Measurements from ENCODE around the gene GPC5.

DNA sequence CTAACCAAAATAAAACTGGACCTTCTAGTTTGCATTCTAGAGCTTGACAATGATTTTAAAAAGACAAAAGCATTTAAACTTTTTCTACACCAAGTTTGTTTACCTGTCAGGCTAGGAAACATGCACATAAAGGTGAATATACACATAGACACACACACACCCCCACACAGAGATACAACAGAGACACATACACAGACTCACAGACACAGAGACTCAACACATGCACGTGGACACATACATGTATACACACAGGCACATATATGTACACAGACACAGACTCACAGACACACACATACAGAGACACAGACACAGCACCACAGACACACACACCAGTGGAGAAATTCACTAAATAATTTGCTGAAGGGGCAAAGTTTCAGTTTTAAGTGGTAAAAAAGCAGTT, 155.7 kb downstream of the GPC5 start:
- TF ChIP-seq, protein P1, sequence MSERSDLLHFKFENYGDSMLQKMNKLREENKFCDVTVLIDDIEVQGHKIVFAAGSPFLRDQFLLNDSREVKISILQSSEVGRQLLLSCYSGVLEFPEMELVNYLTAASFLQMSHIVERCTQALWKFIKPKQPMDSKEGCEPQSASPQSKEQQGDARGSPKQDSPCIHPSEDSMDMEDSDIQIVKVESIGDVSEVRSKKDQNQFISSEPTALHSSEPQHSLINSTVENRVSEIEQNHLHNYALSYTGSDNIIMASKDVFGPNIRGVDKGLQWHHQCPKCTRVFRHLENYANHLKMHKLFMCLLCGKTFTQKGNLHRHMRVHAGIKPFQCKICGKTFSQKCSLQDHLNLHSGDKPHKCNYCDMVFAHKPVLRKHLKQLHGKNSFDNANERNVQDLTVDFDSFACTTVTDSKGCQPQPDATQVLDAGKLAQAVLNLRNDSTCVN (CRISPR knock-in tag; IDR thresholded peaks at IDR 0.05): no peak
- TF ChIP-seq, protein P2, sequence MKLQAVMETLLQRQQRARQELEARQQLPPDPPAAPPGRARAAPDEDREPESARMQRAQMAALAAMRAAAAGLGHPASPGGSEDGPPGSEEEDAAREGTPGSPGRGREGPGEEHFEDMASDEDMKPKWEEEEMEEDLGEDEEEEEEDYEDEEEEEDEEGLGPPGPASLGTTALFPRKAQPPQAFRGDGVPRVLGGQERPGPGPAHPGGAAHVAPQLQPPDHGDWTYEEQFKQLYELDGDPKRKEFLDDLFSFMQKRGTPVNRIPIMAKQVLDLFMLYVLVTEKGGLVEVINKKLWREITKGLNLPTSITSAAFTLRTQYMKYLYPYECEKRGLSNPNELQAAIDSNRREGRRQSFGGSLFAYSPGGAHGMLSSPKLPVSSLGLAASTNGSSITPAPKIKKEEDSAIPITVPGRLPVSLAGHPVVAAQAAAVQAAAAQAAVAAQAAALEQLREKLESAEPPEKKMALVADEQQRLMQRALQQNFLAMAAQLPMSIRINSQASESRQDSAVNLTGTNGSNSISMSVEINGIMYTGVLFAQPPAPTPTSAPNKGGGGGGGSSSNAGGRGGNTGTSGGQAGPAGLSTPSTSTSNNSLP (IDR thresholded peaks at IDR 0.05; ENCODE audit: borderline replicate concordance, low read depth, low read length): no peak
- TF ChIP-seq ZNF76 (CRISPR knock-in tag; IDR thresholded peaks at IDR 0.05; ENCODE audit: borderline replicate concordance): no peak
- no peak for TF ChIP-seq ZNF431 (CRISPR knock-in tag; IDR thresholded peaks at IDR 0.05)
- TF ChIP-seq TEAD4 (IDR thresholded peaks at IDR 0.05; ENCODE audit: low read length): no peak
- TF ChIP-seq TEAD4 (CRISPR knock-in tag; IDR thresholded peaks at IDR 0.05; ENCODE audit: borderline replicate concordance): no peak
